SJSA1 (cell line): Measurements from ENCODE around the gene TNS1. TPM values are rescaled to one million over a fixed set of nuclear protein-coding genes. Genes with fewer than 3 reads are reported as not detected.

Experiments used
- DNase-seq, 2 experiments: peaks; one replicate each; pipeline ENCODE4 v3.0.0-alpha.2; 2015 to 2020; ENCODE audit warnings: low spot score in 2 of 2, low read depth in 1 of 2
- H3K27ac ChIP-seq: fragments of 250-450 bp; sonication (Bioruptor Pico); 2 replicates; pipeline ENCODE4 v1.5.1; 2020; ENCODE audit warnings: mild to moderate bottlenecking, moderate library complexity
- H3K27me3 ChIP-seq: fragments of 250-450 bp; sonication (Bioruptor Pico); replicated peaks from 2 replicates; pipeline ENCODE4 v1.5.1; 2020; ENCODE audit warnings: mild to moderate bottlenecking, moderate library complexity
- H3K36me3 ChIP-seq: fragments of 250-450 bp; sonication (Bioruptor Pico); 2 replicates; pipeline ENCODE4 v1.5.1; 2020; ENCODE audit warnings: mild to moderate bottlenecking
- H3K4me1 ChIP-seq: fragments of 250-450 bp; sonication (Bioruptor Pico); replicated peaks from 2 replicates; pipeline ENCODE4 v1.6.1; 2021; ENCODE audit warnings: mild to moderate bottlenecking
- H3K4me3 ChIP-seq: fragments of 250-450 bp; sonication (Bioruptor Pico); 2 replicates; pipeline ENCODE4 v1.5.1; 2020; ENCODE audit warnings: mild to moderate bottlenecking
- H3K9me3 ChIP-seq: fragments of 250-450 bp; sonication (Bioruptor Pico); replicated peaks from 2 replicates; pipeline ENCODE4 v1.5.1; 2020; ENCODE audit warnings: mild to moderate bottlenecking
- total RNA-seq: library from RNA; depleted of rRNA; stranded (reverse); fragments of >200 nt; shearing (Covaris generic); gene quantifications from 2 replicates; pipeline ENCODE4 v1.2.3, GENCODE V29; 2014

The TNS1 gene
- total RNA-seq, 1 experiment from 2014 or later = 9.8 TPM

- H3K27ac ChIP-seq = no peak overlapping the region
- no peaks in the 10 kb centered on the region for H3K9me3 ChIP-seq
- no peaks in the 10 kb centered on the region for H3K4me1 ChIP-seq
- no peak overlapping the region for H3K4me3 ChIP-seq
- peaks cover 6% of the 10 kb centered on the region for H3K36me3 ChIP-seq
- no peaks in the 10 kb centered on the region for H3K27me3 ChIP-seq
- DNase-seq = no peak
These were observed 127.1 kb downstream of the TNS1 start for GRCh38 chr2:217875556-217876252.

DNA sequence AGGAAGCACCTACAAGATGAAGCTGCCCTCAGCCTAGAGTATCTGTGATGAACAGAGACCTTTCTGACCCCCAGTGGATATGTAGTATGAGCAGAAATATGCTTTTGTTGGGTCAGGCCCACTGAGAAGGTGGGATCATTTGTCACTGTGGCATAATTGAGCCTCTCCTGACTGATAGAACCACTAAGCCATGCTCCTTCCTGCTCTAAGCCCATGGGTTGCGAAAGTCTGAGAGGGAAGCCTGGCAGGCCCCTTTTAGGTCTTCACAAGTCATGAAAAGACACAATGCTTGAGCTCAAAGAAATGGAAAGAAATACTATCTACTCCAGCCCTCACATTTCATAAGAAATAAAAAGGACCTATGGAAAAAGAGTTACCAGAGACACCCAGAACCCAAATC lies 127.7 kb downstream of the TNS1 start:
- no peak overlapping the region for H3K4me3 ChIP-seq
- no peaks in the 10 kb centered on the region for H3K27me3 ChIP-seq
- DNase-seq = no peak
- peaks cover under 1% of the 10 kb centered on the region; the same call in 1 of the 2 replicates for H3K36me3 ChIP-seq
- no peaks in the 10 kb centered on the region for H3K9me3 ChIP-seq
- H3K27ac ChIP-seq = no peak overlapping the region
- no peaks in the 10 kb centered on the region for H3K4me1 ChIP-seq

DNA sequence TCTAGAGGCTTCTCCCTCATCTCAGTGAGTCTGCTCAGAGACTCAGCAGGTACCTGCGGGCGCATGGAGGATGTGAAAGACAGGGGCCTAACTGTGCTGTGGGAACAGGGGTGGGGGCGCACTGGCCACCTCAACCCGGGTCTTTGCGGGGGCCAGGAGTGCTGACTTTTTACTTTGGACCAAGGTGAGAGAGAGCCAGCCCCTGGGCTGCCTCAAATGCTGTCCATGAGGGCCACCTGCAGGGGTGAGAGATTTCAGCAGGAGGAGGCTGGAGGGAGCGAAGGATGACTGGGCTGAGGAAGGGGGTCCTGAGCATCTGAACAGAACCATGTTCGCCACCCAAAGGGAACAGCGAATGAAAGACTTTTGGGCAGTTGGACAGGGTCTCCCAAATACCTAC lies 129.4 kb downstream of the TNS1 start:
- Histone ChIP-seq H3K27ac (no peak overlapping the region), H3K36me3 (no peaks in the 10 kb centered on the region; the same call in 1 of the 2 replicates), H3K27me3 (no peaks in the 10 kb centered on the region), H3K4me1 (no peaks in the 10 kb centered on the region; the same call in 1 of the 2 replicates), H3K4me3 (no peak overlapping the region), H3K9me3 (0 out of 2 replicates have a peak, but pooled peaks cover 2% of the 10 kb centered on the region)
- DNase-seq = no peak

DNA sequence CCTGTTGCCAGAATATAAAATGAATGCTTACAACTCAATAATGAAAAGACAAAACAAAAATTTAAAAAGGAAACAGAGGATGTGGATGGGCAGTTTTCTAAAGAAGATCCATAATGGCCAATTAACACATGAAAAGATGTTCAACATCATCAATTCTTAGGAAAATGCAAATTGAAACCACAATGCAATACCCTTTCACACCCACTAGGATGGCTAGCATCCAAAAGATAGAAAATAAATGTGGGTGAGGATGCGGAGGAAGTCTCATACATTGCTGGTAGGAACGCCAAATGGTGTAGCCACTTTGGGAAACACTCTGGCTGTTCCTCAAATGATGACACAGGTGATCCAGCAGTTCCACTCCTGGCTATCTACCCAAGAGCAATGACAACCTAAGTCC lies 130.5 kb downstream of the TNS1 start:
- Histone ChIP-seq H3K4me3 (no peak overlapping the region), H3K27ac (no peak overlapping the region), H3K36me3 (no peaks in the 10 kb centered on the region; the same call in 1 of the 2 replicates), H3K4me1 (no peaks in the 10 kb centered on the region; the same call in 1 of the 2 replicates), H3K9me3 (0 out of 2 replicates have a peak, but pooled peaks cover 2% of the 10 kb centered on the region), H3K27me3 (no peaks in the 10 kb centered on the region)
- DNase-seq = no peak

GRCh38 chr2:217870528-217871011 lies 132.2 kb downstream of the TNS1 start:
- Histone ChIP-seq H3K4me1 (no peaks in the 10 kb centered on the region; the same call in 1 of the 2 replicates), H3K4me3 (no peak overlapping the region), H3K36me3 (no peaks in the 10 kb centered on the region; the same call in 1 of the 2 replicates), H3K27ac (no peak overlapping the region), H3K9me3 (0 out of 2 replicates have a peak, but pooled peaks cover 2% of the 10 kb centered on the region), H3K27me3 (no peaks in the 10 kb centered on the region)
- DNase-seq = no peak

DNA sequence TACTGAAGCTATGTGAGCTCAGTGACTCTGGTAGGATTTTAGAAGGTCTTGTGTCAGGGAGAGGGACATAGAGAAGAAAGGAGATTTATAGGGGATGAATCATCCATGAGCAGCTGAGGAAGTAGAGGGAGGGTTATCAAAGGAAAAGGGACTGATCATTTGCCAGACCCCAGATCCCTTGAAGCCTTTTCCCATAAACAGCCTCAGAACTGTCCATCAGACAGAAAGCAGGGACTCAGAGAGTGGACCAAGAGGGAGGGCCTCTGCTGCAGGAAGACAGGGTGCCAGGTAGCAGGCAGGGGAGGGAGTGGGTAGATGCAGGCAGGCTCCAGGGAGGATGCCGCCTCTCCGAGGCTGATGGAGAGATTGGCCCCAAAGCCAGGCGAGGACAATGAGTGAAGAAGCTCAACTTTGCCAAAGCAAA lies 133.9 kb downstream of the TNS1 start:
- Histone ChIP-seq H3K27ac (no peak overlapping the region), H3K36me3 (no peaks in the 10 kb centered on the region; the same call in 1 of the 2 replicates), H3K4me1 (no peaks in the 10 kb centered on the region; the same call in 1 of the 2 replicates), H3K27me3 (no peaks in the 10 kb centered on the region), H3K4me3 (no peak overlapping the region), H3K9me3 (0 out of 2 replicates have a peak, but pooled peaks cover 2% of the 10 kb centered on the region)
- no peak for DNase-seq

GRCh38 chr2:217868265-217868892 lies 134.4 kb downstream of the TNS1 start:
- Histone ChIP-seq H3K4me3 (no peak overlapping the region), H3K4me1 (no peaks in the 10 kb centered on the region; the same call in 1 of the 2 replicates), H3K27me3 (no peaks in the 10 kb centered on the region), H3K9me3 (0 out of 2 replicates have a peak, but pooled peaks cover 2% of the 10 kb centered on the region), H3K27ac (no peak overlapping the region), H3K36me3 (no peaks in the 10 kb centered on the region; the same call in 1 of the 2 replicates)
- DNase-seq = no peak

DNA sequence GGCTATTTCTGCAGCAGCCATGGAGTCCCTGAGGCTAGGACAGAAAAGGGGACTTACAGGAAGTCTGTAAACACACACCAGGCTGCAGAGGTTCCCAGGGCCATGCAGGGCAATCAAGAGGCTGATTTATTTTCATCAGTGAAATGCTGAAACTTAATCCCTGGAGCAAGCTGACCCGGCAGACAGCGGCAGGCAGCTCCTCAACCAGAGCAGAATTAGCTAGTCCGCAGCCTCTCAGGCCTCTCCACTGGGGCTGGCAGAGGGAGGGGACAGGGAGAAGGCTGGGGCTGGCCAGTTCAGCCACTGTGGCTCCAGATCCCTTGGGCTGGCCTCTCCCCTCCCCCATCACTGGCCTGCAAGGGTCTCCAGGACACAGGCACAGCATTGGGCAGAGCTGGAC lies 136.3 kb downstream of the TNS1 start:
- no peak for DNase-seq
- no peak overlapping the region for H3K4me3 ChIP-seq
- no peaks in the 10 kb centered on the region for H3K27me3 ChIP-seq
- H3K27ac ChIP-seq = no peak overlapping the region
- no peaks in the 10 kb centered on the region; the same call in 1 of the 2 replicates for H3K36me3 ChIP-seq
- H3K4me1 ChIP-seq = no peaks in the 10 kb centered on the region; the same call in 1 of the 2 replicates
- H3K9me3 ChIP-seq = 0 out of 2 replicates have a peak, but pooled peaks cover 2% of the 10 kb centered on the region

GRCh38 chr2:217864963-217865772 lies 137.6 kb downstream of the TNS1 start:
- DNase-seq = no peak
- H3K27ac ChIP-seq = no peak overlapping the region
- no peaks in the 10 kb centered on the region for H3K36me3 ChIP-seq
- H3K9me3 ChIP-seq = 0 out of 2 replicates have a peak, but pooled peaks cover 2% of the 10 kb centered on the region
- no peaks in the 10 kb centered on the region; the same call in 1 of the 2 replicates for H3K4me1 ChIP-seq
- no peaks in the 10 kb centered on the region for H3K27me3 ChIP-seq
- H3K4me3 ChIP-seq = no peak overlapping the region

DNA sequence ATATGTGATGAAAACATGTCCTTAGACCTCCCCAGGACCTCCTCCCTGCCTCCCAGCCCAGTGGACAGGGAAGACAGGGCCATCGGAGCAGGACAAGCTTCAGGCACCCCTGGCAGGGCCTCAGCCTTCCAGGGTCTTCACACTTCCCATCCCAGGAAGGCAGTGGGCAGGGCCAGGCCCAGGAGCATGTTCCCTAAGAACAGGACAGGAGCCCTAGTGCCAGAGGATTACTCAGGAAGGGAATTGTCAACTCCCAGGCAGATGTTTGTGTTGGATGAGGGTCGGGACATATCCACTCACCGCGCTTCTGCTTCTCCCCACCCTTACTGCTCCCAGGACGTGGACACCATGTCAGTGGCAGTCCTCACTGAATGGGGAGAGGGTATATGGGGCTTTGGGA lies 138.9 kb downstream of the TNS1 start:
- no peaks in the 10 kb centered on the region for H3K27me3 ChIP-seq
- no peaks in the 10 kb centered on the region; the same call in 1 of the 2 replicates for H3K4me1 ChIP-seq
- H3K9me3 ChIP-seq = 0 out of 2 replicates have a peak, but pooled peaks cover 1% of the 10 kb centered on the region
- DNase-seq = no peak
- H3K36me3 ChIP-seq = no peaks in the 10 kb centered on the region
- H3K4me3 ChIP-seq = no peak overlapping the region
- no peak overlapping the region for H3K27ac ChIP-seq

DNA sequence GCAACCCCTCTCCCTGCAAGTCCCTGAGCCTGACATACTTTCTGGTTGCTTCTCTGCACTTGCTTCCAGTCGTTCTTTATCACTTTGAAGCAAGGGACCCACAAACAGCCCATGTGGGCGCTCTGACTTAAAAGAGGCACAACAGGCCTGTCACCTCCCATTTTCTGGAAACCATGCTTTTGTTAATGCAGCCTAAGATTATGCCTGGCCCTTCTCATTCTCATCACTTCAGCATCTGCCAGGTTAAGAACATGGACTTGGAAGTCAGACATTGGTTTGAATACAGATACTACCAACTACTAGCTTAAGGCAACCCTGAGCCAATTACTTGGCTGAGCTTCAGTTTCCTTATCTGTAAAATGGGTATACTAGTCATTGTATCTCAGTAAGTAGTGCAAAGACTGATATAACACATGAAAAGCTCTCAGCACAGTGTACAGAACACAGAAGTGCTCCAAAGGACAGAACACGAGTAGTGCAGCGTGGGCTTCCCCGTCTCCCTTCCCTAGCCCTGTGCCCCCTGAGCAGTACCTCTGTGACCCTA lies 141.4 kb downstream of the TNS1 start:
- H3K27ac ChIP-seq = no peak overlapping the region
- no peak overlapping the region for H3K4me3 ChIP-seq
- H3K27me3 ChIP-seq = no peaks in the 10 kb centered on the region
- no peaks in the 10 kb centered on the region for H3K9me3 ChIP-seq
- H3K36me3 ChIP-seq = no peaks in the 10 kb centered on the region
- no peak for DNase-seq
- H3K4me1 ChIP-seq = no peaks in the 10 kb centered on the region

DNA sequence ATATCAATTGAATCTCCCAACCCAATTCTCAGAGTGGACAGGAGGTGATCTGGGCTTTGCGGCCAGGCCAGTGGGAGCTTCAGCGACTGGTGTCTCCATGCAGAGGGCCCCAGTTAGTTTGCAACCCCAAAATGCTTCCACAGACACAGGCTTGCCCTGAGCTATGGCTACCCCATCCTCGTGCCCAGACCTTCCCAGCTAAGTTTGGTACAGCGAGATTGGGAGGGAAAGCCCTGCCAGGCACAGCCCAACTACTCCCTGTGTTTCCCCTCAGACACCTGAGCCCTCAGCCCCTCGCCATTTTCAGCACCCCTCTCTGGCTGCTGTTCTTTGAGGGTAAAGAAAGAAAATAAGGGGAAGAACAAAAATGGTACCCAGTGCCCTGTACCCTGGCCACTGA lies 142.9 kb downstream of the TNS1 start:
- DNase-seq = no peak
- Histone ChIP-seq H3K27me3 (no peaks in the 10 kb centered on the region), H3K9me3 (no peaks in the 10 kb centered on the region), H3K27ac (no peak overlapping the region), H3K4me3 (no peak overlapping the region), H3K36me3 (no peaks in the 10 kb centered on the region), H3K4me1 (no peaks in the 10 kb centered on the region)
